OCI-M2 (cell line): ENCODE measurements around the gene LSM14B.
A peak's percentile ranks its signal among the peaks of the same experiment; 100 is the strongest.

ENCODE experiments used
- DNase-seq: peaks from one replicate; lab custom pipeline; 2025; ENCODE audit not compliant: unreplicated experiment; lab: John Stamatoyannopoulos, UW

LSM14B gene

GRCh38 chr20:62182469-62183425 is 60.5 kb downstream of the LSM14B start, which contains the start of gene MTG2:
MTG2 (plus strand) TSS chr20:62183028; CDS start chr20:62193421, 10,393 bp downstream.
- peak; percentile 66 for DNase-seq

GRCh38 chr20:62183426-62184142 is 61.3 kb downstream of the LSM14B start:
- DNase-seq = no peak
